ENCODE measurements around the gene HDAC9. TPM values are rescaled to one million over a fixed set of nuclear protein-coding genes. Genes with fewer than 3 reads are reported as not detected.

Gene HDAC9
- total RNA-seq, 1 experiment from 2014 or later: 159 TPM

GRCh38 chr7:18574676-18575075 is 79.1 kb downstream of the HDAC9 start:
- no TSS peak for BruUV-seq (replicated peaks)
- intact Hi-C loops (cut with micrococcal nuclease; ENCODE audit: unreplicated experiment): no loop called here
- no peak for TF ChIP-seq CTCF (IDR thresholded peaks at IDR 0.05; ENCODE audit: unreplicated experiment)
- no peak overlapping the region for H3K27ac Mint-ChIP-seq (ENCODE audit: unreplicated experiment)
- H3K4me3 Mint-ChIP-seq (ENCODE audit: low read depth, unreplicated experiment): no peak overlapping the region
- H3K4me1 Mint-ChIP-seq (ENCODE audit: low read depth, unreplicated experiment): peaks cover 30% of the 10 kb centered on the region
- no peak for DNase-seq
- H3K36me3 Mint-ChIP-seq (ENCODE audit: insufficient read depth, unreplicated experiment): peaks cover 33% of the 10 kb centered on the region
- no peaks in the 10 kb centered on the region for H3K27me3 Mint-ChIP-seq (ENCODE audit: unreplicated experiment)
- H3K9me3 Mint-ChIP-seq (ENCODE audit: low read depth, unreplicated experiment): no peaks in the 10 kb centered on the region
- CTCF ChIA-PET: interaction anchor here (5.7 kb wide), 1 partner anchor 220 kb away, joined by 101 read pairs; no protein-coding TSS in a partner anchor

GRCh38 chr7:18575622-18576572 is 80.3 kb downstream of the HDAC9 start:
- Mint-ChIP-seq H3K36me3 (ENCODE audit: insufficient read depth, unreplicated experiment) (peaks cover 24% of the 10 kb centered on the region), H3K27ac (ENCODE audit: unreplicated experiment) (peak overlapping the region; percentile 35), H3K27me3 (ENCODE audit: unreplicated experiment) (no peaks in the 10 kb centered on the region), H3K4me1 (ENCODE audit: low read depth, unreplicated experiment) (peaks cover 35% of the 10 kb centered on the region), H3K9me3 (ENCODE audit: low read depth, unreplicated experiment) (no peaks in the 10 kb centered on the region), H3K4me3 (ENCODE audit: low read depth, unreplicated experiment) (no peak overlapping the region)
- no TSS peak for BruUV-seq (replicated peaks)
- TF ChIP-seq CTCF (IDR thresholded peaks at IDR 0.05; ENCODE audit: unreplicated experiment): no peak
- DNase-seq: no peak
- intact Hi-C loops (cut with micrococcal nuclease; ENCODE audit: unreplicated experiment): no loop called here
- CTCF ChIA-PET: no interaction called here

GRCh38 chr7:18577096-18577771 is 81.7 kb downstream of the HDAC9 start:
- CTCF ChIA-PET: interaction anchor here (0.6 to 0.7 kb wide), 2 partner anchors 17 to 73 kb away, joined by 3 read pairs; no protein-coding TSS in a partner anchor
- H3K4me3 Mint-ChIP-seq (ENCODE audit: low read depth, unreplicated experiment): no peak overlapping the region
- no TSS peak for BruUV-seq (replicated peaks)
- no peak for TF ChIP-seq CTCF (IDR thresholded peaks at IDR 0.05; ENCODE audit: unreplicated experiment)
- DNase-seq: no peak
- H3K27me3 Mint-ChIP-seq (ENCODE audit: unreplicated experiment): no peaks in the 10 kb centered on the region
- peaks cover 46% of the 10 kb centered on the region for H3K4me1 Mint-ChIP-seq (ENCODE audit: low read depth, unreplicated experiment)
- intact Hi-C loops (cut with micrococcal nuclease; ENCODE audit: unreplicated experiment): no loop called here
- H3K9me3 Mint-ChIP-seq (ENCODE audit: low read depth, unreplicated experiment): no peaks in the 10 kb centered on the region
- peak overlapping the region; percentile 35 for H3K27ac Mint-ChIP-seq (ENCODE audit: unreplicated experiment)
- H3K36me3 Mint-ChIP-seq (ENCODE audit: insufficient read depth, unreplicated experiment): peaks cover 24% of the 10 kb centered on the region

GRCh38 chr7:18579698-18580097 is 84.1 kb downstream of the HDAC9 start:
- no TSS peak for BruUV-seq (replicated peaks)
- intact Hi-C loops (cut with micrococcal nuclease; ENCODE audit: unreplicated experiment): no loop called here

More at GRCh38 chr7:18579698-18580097, 84.1 kb downstream of the HDAC9 start:
- H3K27ac Mint-ChIP-seq (ENCODE audit: unreplicated experiment): no peak overlapping the region
- no peak overlapping the region for H3K4me3 Mint-ChIP-seq (ENCODE audit: low read depth, unreplicated experiment)
- no peaks in the 10 kb centered on the region for H3K27me3 Mint-ChIP-seq (ENCODE audit: unreplicated experiment)
- no peak for TF ChIP-seq CTCF (IDR thresholded peaks at IDR 0.05; ENCODE audit: unreplicated experiment)
- CTCF ChIA-PET: interaction anchor here (0.5 to 1.1 kb wide), 2 partner anchors 8 to 226 kb away, joined by 3 to 5 read pairs; no protein-coding TSS in a partner anchor
- DNase-seq: no peak
- H3K4me1 Mint-ChIP-seq (ENCODE audit: low read depth, unreplicated experiment): peaks cover 46% of the 10 kb centered on the region
- H3K36me3 Mint-ChIP-seq (ENCODE audit: insufficient read depth, unreplicated experiment): peaks cover 19% of the 10 kb centered on the region
- no peaks in the 10 kb centered on the region for H3K9me3 Mint-ChIP-seq (ENCODE audit: low read depth, unreplicated experiment)

Measured in Calu3 (cell line).